GM15510 (cell line): ENCODE data around the gene KCNJ12.

ENCODE experiments used
- POLR2A ChIP-seq: IDR thresholded peaks from 3 replicates; pipeline ENCODE4 v1.6.1; 2011; ENCODE audit warnings: borderline replicate concordance; ENCODE audit not compliant: insufficient read length; ENCODE audit errors: extremely low read depth

Gene KCNJ12

GRCh38 chr17:21373696-21374440 lies 2.3 kb upstream of the KCNJ12 start:
- TF ChIP-seq POLR2A = no peak

- no peak for TF ChIP-seq POLR2A
These were observed 1.6 kb upstream of the KCNJ12 start for GRCh38 chr17:21374441-21375161.

- no peak for TF ChIP-seq POLR2A
These were observed 996 bp upstream of the KCNJ12 start for GRCh38 chr17:21375162-21375560.

GRCh38 chr17:21375757-21376080 lies 438 bp upstream of the KCNJ12 start:
- no peak for TF ChIP-seq POLR2A

- TF ChIP-seq POLR2A = no peak
These were observed 868 bp downstream of the KCNJ12 start for GRCh38 chr17:21376759-21377690.

GRCh38 chr17:21377705-21378396 lies 1.7 kb downstream of the KCNJ12 start:
- TF ChIP-seq POLR2A = no peak

- TF ChIP-seq POLR2A = no peak
These were observed 2.4 kb downstream of the KCNJ12 start for GRCh38 chr17:21378553-21378952.

GRCh38 chr17:21379080-21379711 lies 3.0 kb downstream of the KCNJ12 start:
- TF ChIP-seq POLR2A = no peak

- TF ChIP-seq POLR2A = no peak
These were observed 4.5 kb downstream of the KCNJ12 start for GRCh38 chr17:21380659-21381058.

GRCh38 chr17:21381076-21381706 lies 5.0 kb downstream of the KCNJ12 start:
- no peak for TF ChIP-seq POLR2A

- TF ChIP-seq POLR2A = no peak
These were observed 6.7 kb downstream of the KCNJ12 start for GRCh38 chr17:21382560-21383495.

GRCh38 chr17:21385281-21385845 lies 9.2 kb downstream of the KCNJ12 start:
- no peak for TF ChIP-seq POLR2A
